Measurements from ENCODE around the gene OR2AT4.
"Not testable (repeated sequence)": the region's sequence is repeated elsewhere in the genome, so short reads cannot be mapped to it uniquely, and the experiment has no call there.

OR2AT4 gene

DNA sequence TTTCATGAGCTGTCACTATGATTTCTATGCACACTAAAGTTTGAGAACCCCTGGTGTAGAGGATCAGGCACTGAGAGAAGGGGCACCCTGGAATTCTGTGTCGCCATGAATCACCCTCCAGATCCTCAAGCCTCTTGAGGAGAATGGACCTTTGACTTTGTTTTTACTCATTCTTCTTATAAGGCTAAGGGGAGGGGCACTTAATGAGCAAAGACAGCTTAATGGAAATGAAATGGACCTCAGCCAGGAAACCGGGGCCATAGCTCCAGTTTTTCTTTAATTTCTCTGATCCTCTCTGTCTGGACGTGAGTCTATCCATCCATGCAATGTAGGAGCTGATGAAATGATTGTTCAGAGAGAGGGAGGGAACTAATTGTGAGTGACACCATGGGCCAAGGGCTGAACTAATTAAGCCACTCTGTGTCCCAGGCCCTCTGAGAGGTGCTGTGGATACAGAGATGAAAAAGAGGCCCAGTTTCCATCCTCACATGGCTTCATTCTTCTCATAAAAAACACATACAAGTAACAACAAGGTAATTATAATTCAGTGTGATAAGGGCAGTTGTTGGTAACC, 32.8 kb downstream of the OR2AT4 start:
- FAIRE-seq, result no peak

DNA sequence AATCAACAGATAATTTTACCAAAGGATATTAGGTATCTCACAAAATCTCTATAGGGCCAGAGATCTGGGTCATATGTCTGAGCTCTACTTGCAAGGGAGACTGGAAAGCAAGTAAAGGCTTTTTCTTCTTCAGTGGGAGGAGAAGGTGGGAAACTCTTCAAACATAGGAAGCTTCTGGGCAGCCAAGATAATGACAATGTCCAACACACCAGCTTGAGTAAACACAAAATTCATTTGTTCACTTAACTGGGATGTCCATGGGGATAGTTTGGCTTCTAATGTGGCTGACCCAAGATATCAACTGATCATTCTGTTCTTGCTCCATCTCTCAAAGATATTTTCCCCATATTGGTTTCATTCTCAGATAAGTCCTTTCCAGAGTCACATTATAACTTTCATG, 37.4 kb downstream of the OR2AT4 start:
- no peak for FAIRE-seq

DNA sequence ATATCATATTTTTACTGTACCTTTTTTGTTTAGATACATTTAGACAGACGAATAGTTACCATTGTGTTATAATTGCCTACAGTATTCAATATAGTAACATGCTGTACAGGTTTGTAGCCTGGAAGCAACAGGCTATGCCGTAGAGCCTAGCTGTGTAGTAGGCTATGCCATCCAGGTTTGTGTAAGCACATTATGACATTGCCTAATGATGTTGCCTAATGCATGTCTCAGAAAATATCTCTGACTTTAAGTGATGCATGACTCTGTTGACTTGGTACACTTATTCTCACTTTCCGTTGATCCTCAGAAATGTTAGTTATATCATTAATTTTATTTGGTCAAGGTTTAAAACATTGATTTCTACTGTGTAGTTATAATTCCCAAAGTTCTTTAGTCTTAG, 39.9 kb downstream of the OR2AT4 start:
- no peak for FAIRE-seq

DNA sequence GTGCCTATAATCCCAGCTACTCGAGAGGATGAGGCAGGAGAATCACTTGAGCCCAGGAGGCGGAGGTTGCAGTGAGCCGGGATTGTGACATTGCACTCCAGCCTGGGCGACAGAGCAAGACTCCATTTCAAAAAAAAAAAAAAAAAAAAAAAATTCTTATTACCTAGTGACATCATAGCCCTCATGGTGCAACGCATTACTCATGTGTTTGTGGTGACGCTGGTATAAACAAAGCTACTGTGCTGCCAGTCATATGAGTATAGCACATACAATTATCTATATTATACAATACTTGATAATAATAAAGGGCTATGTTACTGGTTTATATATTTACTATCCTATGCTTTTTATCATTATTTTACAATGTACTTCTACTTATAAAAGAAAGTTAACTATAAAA, 41.2 kb downstream of the OR2AT4 start:
- no peak for FAIRE-seq

DNA sequence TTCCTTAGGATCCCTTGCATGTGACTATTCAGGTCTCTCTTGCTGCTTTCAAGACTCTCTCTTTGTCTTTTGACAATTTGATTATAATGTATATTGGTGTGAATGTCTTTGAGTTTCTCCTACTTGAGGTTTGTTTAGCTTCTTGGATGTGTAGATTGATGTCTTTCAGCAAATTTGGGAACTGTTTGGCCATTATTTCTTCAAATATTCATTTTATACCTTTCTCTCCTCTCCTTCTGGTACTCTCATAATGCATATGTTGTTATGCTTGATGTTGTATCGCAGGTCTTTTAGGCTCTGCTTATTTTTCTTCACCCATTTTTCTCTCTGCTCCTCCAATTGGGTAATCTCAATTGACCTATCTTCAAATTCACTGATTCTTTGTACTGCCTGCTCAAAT, 44.2 kb downstream of the OR2AT4 start:
- FAIRE-seq, result no peak

DNA sequence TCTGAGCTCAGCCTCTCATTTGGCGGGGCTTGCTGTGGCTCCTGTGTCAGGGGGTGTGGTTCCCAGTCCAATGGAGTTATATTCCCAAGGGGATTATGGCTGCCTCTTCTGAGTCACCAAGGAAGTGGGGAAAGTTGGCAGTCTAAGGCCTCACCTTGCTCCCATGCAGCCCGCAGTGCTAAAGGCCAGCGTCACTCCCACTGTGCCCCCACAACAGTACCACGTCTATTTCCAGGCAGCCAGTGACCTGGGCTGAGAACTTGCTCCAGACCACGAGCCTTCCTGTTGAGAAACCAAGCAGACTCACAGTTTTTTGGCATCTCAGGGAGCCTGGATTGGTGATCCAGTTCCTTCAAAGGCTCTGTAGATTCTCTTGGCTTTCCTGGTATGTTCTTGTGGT, 45.6 kb downstream of the OR2AT4 start:
- no peak for FAIRE-seq

DNA sequence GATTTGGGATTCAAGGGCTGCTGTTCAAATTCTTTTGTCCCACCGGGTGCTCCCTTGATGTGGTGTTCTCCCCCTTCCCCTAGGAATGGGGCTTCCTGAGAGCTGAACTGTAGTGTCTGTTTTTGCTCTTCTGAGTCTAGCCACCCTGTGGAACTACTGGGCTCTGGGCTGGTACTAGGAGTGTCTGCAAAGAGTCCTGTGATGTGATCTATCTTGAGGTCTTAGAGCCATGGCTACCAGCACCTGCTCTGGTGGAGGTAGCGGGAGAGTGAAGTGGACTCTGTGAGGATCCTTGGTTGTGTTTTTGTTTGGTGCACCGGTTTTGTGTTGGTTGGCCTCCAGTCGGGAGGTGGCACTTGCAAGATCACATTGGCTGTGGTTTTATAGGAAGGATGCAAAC, 46.2 kb downstream of the OR2AT4 start:
- FAIRE-seq, result no peak

DNA sequence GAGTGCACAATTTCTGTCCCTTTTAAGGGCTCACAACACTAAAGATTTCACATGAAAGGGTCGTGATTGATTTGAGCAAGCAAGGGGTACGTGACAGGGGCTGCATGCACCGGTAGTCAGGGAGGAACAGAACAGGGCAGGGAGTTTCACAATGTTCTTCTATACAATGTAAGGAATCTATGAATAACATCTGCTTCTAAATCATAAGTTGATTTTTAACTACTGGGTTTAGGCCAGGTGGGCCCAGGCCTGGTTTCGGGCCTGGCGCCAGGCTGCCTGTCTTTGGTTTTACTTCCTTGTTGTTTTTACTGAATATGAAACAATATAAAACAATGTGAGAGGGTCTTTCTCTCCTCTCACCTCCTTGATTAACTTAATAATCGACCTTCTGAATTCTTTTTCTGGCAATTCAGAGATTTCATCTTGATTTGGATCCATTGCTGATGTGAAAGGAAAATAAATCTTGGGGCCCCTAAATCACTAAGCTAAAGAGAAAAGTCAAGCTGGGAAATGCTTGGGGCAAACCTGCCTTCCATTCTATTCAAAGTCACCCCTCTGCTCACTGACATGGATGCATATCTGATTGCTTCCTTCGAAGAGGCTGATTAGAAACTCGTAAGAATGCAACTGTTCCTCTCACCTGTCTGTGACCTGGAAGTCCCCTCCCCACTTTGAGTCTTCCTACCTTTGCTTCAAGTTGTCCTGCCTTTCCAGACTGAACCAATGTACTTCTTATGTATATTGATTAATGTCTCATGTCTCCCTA, 47.0 kb downstream of the OR2AT4 start:
- not testable (repeated sequence) for FAIRE-seq

DNA sequence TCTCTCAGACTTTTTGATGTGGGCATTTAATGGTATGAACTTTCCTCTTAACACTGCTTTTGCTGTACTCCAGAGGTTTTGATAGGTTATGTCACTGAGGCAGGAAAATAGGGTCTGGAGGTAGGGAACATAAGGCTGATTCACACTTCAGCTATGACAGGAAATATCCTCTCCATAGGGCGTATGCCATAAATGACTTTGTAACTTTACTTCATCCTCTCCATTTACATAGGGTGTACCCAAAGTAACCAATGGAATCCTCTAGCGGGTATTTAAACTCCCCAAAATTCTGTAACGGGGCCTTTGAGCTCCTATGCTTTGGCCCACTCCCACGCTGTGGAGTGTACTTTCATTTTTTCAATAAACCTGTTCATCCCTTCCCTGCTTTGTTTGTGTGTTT, 49.5 kb downstream of the OR2AT4 start:
- no peak for FAIRE-seq

DNA sequence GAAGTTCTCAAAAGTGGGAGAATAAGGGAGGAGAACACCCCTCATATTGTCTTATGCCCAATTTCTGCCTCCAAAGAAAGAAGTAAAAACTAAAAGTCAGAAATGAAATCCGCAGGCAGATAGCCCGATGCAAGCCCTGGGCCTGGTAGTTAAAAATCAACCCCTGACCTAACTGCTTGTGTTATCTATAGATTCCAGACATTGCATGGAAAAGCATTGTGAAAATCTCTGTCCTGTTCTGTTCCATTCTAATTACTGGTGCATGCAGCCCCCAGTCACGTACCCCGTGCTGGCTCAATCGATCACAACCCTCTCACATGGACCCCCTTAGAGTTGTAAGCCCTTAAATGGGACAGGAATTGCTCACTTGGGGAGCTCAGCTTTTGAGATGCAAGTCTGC, 50.0 kb downstream of the OR2AT4 start:
- not testable (repeated sequence) for FAIRE-seq

DNA sequence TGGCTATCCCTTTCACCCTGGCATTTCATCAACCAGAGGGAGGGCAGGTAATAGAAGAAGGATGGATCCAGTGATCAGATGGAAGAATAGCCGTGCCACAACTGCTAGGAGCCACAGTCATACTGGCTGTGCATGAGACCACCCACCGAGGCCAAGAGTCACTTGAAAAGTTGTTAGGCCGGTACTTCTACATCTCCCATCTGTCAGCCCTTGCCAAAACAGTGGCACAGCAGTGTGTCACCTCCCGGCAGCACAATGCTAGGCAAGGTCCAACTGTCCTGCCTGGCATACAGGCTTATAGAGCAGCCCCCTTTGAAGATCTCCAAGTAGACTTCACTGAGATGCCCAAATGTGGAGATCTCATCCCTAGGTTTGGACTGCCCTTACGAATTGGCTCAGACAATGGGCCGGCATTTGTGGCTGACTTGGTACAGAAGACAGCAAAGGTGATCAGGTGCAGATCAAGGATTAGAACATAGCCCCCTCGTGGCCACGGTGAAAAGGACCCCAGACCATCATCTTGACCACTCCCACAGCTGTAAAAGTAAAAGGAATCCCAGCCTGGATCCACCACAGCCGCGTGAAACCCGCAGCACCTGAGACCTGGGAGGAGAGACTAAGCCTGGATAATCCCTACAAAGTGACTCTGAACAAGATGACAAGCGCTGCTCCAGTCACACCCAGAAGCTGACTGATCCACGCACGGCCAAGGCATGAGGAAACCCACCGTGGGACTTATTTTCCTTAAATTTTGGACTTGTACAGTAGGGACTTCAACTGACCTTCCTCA, 52.1 kb downstream of the OR2AT4 start:
- not testable (repeated sequence) for FAIRE-seq

DNA sequence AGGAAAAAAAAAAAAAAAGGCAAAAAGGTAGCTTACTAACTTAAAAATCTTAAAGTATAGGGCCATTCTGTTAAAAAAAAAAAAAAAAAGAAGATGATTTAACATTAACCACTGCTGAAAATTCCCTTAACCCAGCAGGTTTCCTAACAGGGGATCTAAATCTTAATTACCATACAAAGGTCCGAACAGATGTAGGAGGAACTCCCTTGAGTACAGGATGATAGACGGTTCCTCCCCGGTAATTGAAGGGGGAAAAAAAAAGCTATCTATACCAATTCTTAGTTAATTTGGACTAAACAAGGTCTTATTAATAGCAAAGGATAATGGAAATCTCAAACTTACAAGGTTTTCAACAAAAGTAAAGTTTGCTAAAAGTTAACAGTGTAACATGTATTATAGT, 54.9 kb downstream of the OR2AT4 start:
- FAIRE-seq, result not testable (repeated sequence)

DNA sequence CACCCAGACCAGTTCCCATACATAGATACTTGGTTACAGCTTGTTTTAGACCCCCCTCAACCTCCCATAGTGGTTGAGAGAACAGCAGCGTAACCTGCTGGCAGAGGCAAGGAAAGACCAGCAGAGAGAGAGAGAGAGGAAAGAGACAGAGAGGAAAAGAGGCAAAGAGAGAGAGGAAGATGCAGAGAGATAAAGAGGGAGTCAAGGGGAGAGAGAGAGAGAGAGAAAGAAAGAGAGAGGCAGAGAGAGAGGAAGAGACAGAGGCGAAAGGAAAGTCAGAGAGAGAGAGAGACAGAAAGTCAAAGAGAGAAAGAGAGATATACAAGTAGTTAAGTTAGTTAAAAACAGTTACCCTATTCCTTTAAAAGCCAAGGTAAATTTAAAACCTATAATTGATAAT, 55.4 kb downstream of the OR2AT4 start:
- FAIRE-seq, result no peak

DNA sequence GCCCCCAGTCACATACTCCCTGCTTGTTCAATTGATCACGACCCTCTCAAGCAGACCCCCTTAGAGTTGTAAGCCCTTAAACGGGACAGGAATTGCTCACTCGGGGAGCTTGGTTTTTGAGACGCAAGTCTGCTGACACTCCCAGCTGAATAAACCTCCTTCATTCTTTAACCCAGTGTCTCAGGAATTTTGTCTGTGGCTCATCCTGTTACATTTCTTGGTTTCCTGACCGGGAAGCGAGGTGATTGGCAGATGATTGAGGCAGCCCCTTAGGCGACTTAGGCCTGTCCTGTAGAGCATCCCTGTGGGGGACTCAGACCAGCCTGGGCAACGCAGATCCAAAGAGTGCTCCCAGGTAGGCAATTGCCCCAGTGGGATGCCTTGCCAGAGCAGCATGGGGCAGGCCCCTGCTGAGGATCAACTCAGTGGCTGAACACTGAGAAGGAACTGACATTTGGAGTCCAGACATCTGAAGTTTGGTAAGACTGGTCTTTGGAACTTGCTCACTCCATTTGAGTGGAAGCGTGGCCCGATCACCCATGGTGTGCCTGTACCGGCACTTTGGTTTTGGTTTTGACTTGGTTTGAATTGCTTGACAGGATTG, 56.4 kb downstream of the OR2AT4 start:
- FAIRE-seq, result no peak

DNA sequence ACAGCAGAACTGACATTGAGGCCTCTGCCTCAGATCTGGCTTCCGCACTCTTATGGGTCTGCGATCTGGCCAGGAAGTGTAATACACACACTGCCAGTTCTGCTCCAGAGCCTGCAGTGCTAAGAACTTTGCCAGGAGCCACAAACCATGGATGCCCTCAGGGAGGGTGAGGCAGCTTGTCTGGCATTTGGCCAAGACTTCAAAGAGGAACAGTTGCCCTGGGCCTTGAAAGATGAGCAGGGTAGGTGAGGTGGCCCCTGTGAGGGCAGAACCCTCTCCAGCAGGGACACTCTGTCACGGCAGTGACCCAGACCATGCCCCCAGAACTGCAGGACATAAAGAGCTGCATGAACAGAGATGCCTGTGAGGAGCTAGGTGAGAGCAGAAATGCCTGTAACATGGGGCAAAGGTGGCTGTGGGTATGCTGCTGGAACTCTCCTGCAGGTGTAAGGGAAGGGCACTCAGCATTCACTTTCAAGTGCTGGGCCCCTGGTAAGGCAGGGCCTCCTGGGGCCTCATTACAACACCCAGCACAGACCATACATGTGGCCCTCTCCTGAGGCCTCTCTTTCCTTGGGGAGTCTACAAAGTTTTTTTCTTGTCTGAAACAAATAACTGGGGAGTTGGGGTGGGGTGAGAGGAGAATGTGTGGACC, 60.6 kb downstream of the OR2AT4 start:
- FAIRE-seq, result no peak

DNA sequence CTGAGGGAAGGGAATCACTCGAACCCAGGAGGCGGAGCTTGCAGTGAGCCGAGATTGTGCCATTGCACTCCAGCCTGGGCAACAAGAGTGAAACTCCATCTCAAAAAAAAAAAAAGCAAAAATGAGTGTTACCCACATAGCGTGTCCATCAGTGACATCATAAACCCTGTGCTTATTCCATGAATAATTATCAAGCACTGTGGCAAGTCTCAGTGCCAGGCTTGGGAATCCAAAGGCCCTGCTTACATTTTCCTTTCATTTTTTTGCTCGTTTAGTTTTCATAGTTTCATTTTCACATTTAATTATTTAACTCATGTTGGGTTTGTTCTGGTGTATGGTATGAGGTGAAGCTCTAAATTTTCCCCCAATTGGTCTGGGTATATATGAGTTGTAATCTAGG, 61.4 kb downstream of the OR2AT4 start:
- no peak for FAIRE-seq

DNA sequence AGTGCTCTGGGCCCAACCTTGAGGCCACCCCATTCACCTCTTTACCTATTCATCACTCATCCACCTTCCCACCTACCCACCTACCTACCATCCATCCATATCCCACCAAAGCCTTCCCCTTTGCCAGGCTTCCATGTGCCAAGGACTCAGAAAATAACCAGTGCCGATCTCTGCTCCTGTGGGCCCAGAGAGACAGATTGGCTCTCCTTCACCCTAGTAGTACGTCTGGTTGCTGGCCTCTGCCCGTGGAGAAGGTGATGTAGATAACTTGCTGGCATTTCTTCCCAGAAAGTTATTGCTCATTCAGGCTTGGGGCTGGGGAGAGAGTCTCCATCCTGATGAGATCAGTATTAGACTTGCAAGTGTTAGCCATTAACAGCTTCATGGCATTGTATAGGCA, 62.8 kb downstream of the OR2AT4 start:
- FAIRE-seq, result no peak

DNA sequence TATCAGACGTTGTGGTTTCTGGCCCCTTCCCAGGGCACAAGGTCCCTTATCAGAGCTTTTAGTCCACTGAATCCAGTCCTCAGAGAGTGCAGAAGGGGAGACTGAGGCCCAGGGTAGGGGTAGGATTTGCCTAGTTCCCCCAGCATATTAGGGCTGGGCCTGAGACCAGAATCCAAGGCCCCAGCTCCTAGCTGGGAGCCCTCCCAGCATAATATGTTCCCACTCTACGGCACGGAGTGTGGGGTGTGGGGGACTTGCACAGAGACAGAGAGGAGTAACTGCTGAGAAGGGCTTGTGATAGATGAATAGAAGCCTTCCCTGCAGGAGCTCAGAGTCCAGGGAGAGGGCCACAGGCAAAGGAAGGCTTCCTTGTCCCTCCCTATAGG, 64.1 kb downstream of the OR2AT4 start:
- FAIRE-seq, result no peak

DNA sequence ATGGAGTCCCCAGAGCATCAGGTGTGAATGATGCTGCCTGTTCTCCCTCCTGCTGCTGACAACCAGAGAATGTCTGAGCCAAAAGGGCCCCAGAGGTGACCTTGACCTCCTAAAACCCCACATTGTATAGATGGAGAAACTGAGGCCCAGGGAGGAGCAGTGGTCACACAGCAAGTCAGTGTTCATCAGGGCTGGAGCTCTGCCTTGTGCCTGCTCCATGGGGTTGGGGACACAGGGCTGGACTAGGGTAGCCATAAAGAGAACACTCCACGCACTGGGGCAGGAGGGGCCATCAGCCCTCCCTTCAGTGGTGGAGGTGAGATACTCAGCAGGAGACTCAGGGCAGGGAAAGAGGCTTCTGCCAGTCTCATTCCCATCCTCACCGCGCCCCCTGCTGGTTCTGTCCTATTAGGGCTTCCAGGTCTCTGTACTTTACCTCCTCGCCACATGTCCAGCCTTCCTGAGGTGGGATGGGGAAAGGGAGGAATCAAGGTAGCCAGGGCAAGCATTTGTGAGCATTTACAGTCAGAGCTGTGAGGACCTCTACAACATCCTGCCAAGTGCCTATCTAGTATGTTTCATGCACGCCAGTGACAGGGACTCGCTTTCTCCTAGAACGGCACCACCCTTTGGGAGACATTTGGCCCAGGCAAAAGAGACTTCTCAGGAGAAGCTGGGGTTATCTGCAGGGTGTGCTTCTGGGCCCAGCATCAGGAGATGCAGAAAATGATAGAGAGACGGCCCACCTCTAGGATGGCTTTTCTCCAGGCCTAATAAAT, 64.7 kb downstream of the OR2AT4 start:
- no peak for FAIRE-seq
